HEK293 (cell line): ENCODE results near the gene FAM98C.

Source experiments
- CTCF ChIA-PET: fragments of 350-600 bp; formaldehyde crosslinking; extraction: SDS; loops from one replicate; lab custom pipeline; 2021; ENCODE audit warnings: antibody characterized with exemption; lab: Yijun Ruan, JAX
- POLR2A ChIA-PET: fragments of 300-600 bp; formaldehyde crosslinking; extraction: SDS; loops from one replicate; lab custom pipeline; 2020; ENCODE audit warnings: antibody characterized with exemption, inconsistent platforms; lab: Yijun Ruan, JAX
- H3K27ac ChIP-seq: fragments of 200-500 bp; sonication (Bioruptor generic); 2 replicates; pipeline ENCODE4 v1.5.1; 2014; ENCODE audit warnings: low read depth, low read length, control low read depth, inconsistent platforms; ENCODE audit errors: extremely low read depth
- H3K36me3 ChIP-seq, 2 experiments: fragments of 200-500 bp in 1 of 2; sonication (Bioruptor generic) in 1 of 2; 1 replicate in 1 of 2; 2 replicates in 1 of 2; pipeline ENCODE4 v1.5.1; 2014 to 2017; ENCODE audit warnings: inconsistent platforms in 2 of 2, low read length in 2 of 2; ENCODE audit not compliant: control insufficient read depth in 2 of 2, insufficient read depth in 1 of 2
- H3K4me1 ChIP-seq: fragments of 200-500 bp; sonication (Bioruptor generic); 2 replicates; pipeline ENCODE4 v1.5.1; 2014; ENCODE audit warnings: mild to moderate bottlenecking, low read length, inconsistent platforms; ENCODE audit not compliant: control insufficient read depth, insufficient read depth
- H3K4me3 ChIP-seq: 2 replicates; pipeline ENCODE4 v1.5.1; 2011; ENCODE audit warnings: low read depth, mild to moderate bottlenecking, control low read depth, low read length, moderate library complexity
- H3K9me3 ChIP-seq: fragments of 200-500 bp; sonication (Bioruptor generic); 2 replicates; pipeline ENCODE4 v1.5.1; 2014; ENCODE audit warnings: low read depth, low read length, inconsistent platforms; ENCODE audit not compliant: control insufficient read depth, insufficient read depth
- GLIS2 ChIP-seq: fragments of 450-650 bp; formaldehyde crosslinking; IDR thresholded peaks from 2 replicates; pipeline ENCODE4 v1.5.1; 2016; ENCODE audit warnings: missing biosample characterization, missing genetic modification characterization
- HOXC10 ChIP-seq: sonication (generic); formaldehyde crosslinking; IDR thresholded peaks from 2 replicates; pipeline ENCODE4 v1.8.1; 2023; ENCODE audit warnings: mild to moderate bottlenecking, missing genetic modification reagents
- IKZF3 ChIP-seq: fragments of 450-650 bp; IDR thresholded peaks from 2 replicates; pipeline ENCODE4 v1.5.0; 2018; ENCODE audit warnings: missing biosample characterization, mild to moderate bottlenecking, missing genetic modification characterization, moderate library complexity
- PRDM10 ChIP-seq: fragments of 450-650 bp; formaldehyde crosslinking; IDR thresholded peaks from 2 replicates; pipeline ENCODE4 v1.5.1; 2016; ENCODE audit warnings: missing biosample characterization, missing genetic modification characterization
- REST ChIP-seq: fragments of 450-650 bp; formaldehyde crosslinking; IDR thresholded peaks from 2 replicates; pipeline ENCODE4 v1.5.1; 2016; ENCODE audit warnings: missing biosample characterization, missing genetic modification characterization
- SCRT1 ChIP-seq: fragments of 450-650 bp; formaldehyde crosslinking; IDR thresholded peaks from 2 replicates; pipeline ENCODE4 v1.5.1; 2016; ENCODE audit warnings: missing biosample characterization, missing genetic modification characterization, borderline replicate concordance
- SCRT2 ChIP-seq: fragments of 450-650 bp; formaldehyde crosslinking; IDR thresholded peaks from 2 replicates; pipeline ENCODE4 v1.5.1; 2016; ENCODE audit warnings: missing biosample characterization, missing genetic modification characterization
- ZNF16 ChIP-seq: fragments of 450-650 bp; formaldehyde crosslinking; IDR thresholded peaks from 2 replicates; pipeline ENCODE4 v1.5.1; 2016; ENCODE audit warnings: low read depth, missing biosample characterization, missing genetic modification characterization
- ZNF2 ChIP-seq: fragments of 450-650 bp; formaldehyde crosslinking; IDR thresholded peaks from 2 replicates; pipeline ENCODE4 v1.5.1; 2016; ENCODE audit warnings: missing biosample characterization, missing genetic modification characterization
- ZNF211 ChIP-seq: fragments of 450-650 bp; formaldehyde crosslinking; IDR thresholded peaks from 2 replicates; pipeline ENCODE4 v1.5.1; 2016; ENCODE audit warnings: low read depth, missing biosample characterization, missing genetic modification characterization
- ZNF214 ChIP-seq: fragments of 450-650 bp; formaldehyde crosslinking; IDR thresholded peaks from 2 replicates; pipeline ENCODE4 v1.5.1; 2017; ENCODE audit warnings: missing biosample characterization, mild to moderate bottlenecking, missing genetic modification characterization, borderline replicate concordance
- ZNF423 ChIP-seq: fragments of 450-650 bp; formaldehyde crosslinking; IDR thresholded peaks from 2 replicates; pipeline ENCODE4 v1.5.1; 2016; ENCODE audit warnings: missing biosample characterization, missing genetic modification characterization

The FAM98C gene

GRCh38 chr19:38358071-38358470 lies 44.8 kb upstream of the FAM98C start:
- H3K27ac ChIP-seq = no peak overlapping the region
- ChIA-PET POLR2A (interaction anchor here (1.4 to 2.9 kb wide), 4 partner anchors 11 to 29 kb away, joined by 4 to 15 read pairs (median 8); partner anchors contain the start of genes CATSPERG, GGN and PSMD8), CTCF (interaction anchor here (0.6 to 1.6 kb wide), 4 partner anchors 22 to 572 kb away, joined by 4 to 5 read pairs (median 4); partner anchors contain the start of genes CATSPERG, MRPS12 and SARS2)
- peaks cover 10% of the 10 kb centered on the region for H3K4me1 ChIP-seq
- no peaks in the 10 kb centered on the region for H3K9me3 ChIP-seq
- peak; percentile 78; the same call in 1 of the 2 replicates for TF ChIP-seq SCRT1 (tag by site-specific recombination)
- TF ChIP-seq SCRT2 (tag by site-specific recombination) = peak; percentile 98
- TF ChIP-seq HOXC10 (CRISPR knock-in tag) = no peak
- no peak for TF ChIP-seq ZNF2 (tag by site-specific recombination)
- TF ChIP-seq PRDM10 (tag by site-specific recombination) = peak; percentile 33; the same call in 1 of the 2 replicates
- TF ChIP-seq ZNF423 = no peak
- no peak overlapping the region for H3K4me3 ChIP-seq
- no peaks in the 10 kb centered on the region; a peak in 1 of 3 replicates for H3K36me3 ChIP-seq

- no peak overlapping the region for H3K27ac ChIP-seq
- ChIA-PET CTCF (interaction anchor here (0.7 to 1.6 kb wide), 9 partner anchors 15 to 275 kb away, joined by 3 to 8 read pairs (median 4); partner anchors contain the start of genes CATSPERG, FAM98C and PSMD8), POLR2A (interaction anchor here (0.6 to 2.9 kb wide), 5 partner anchors 12 to 52 kb away, joined by 5 to 15 read pairs (median 7); partner anchors contain the start of genes CATSPERG, GGN and PSMD8)
- no peak overlapping the region for H3K4me3 ChIP-seq
- TF ChIP-seq GLIS2 (tag by site-specific recombination) (peak; percentile 59), IKZF3 (tag by site-specific recombination) (no peak), ZNF214 (no peak), REST (tag by site-specific recombination) (peak; percentile 85), ZNF211 (tag by site-specific recombination) (0 out of 2 replicates have a peak, but pooled peaks have one; percentile 8), ZNF16 (tag by site-specific recombination) (no peak)
- H3K4me1 ChIP-seq = peaks cover 10% of the 10 kb centered on the region
- no peaks in the 10 kb centered on the region for H3K9me3 ChIP-seq
- H3K36me3 ChIP-seq = no peaks in the 10 kb centered on the region; a peak in 1 of 3 replicates
Measured at GRCh38 chr19:38359242-38360021, 43.5 kb upstream of the FAM98C start.
